RKO (cell line): ENCODE measurements around the gene KIFAP3.
"Not testable (repeated sequence)": the region's sequence is repeated elsewhere in the genome, so short reads cannot be mapped to it uniquely, and the experiment has no call there.

ENCODE experiments used
- DNase-seq: peaks from one replicate; pipeline ENCODE4 v3.0.0-alpha.2; 2016; ENCODE audit warnings: low spot score

The KIFAP3 gene

GRCh38 chr1:169924063-169924462 lies 150.4 kb downstream of the KIFAP3 start:
- DNase-seq: no peak

DNA sequence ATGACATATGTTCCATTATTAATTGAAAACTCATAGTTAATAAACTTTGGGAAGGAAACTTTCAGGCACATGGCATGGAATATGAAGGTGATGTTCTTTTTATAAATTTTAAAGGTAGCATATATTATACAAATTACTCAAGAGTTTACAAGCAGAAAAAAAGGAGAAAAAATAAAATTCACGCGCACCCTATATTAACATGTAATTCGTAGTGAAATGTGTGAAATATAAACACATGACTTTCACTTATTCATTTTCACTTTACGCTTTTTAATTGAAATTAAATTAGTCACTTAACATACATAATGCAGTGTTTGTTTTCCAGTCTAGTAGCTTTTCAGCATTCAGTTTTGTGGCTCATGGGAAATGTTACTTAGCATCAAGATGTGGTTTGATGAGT lies 153.4 kb downstream of the KIFAP3 start:
- DNase-seq: no peak

DNA sequence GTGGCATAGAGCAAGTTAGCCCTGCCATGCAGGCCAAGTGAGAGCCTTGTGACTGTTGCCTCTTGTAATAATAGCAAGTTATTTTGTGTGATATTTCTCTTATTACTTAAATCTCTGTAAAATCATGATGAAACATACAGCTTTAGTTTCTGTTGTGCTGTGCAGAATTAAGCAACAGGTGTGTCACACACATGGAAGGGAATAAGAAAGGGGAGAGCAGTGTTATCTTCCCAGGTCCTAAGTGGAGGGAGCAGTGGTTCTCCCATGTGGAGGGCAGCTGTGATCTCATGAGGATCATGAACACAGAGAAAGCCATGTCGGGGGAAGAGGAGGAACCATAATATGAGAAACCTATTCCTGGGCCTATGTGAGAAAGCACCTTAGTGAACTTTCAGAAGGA lies 155.6 kb downstream of the KIFAP3 start:
- DNase-seq: no peak

GRCh38 chr1:169918220-169918619 lies 156.3 kb downstream of the KIFAP3 start:
- not testable (repeated sequence) for DNase-seq

- no peak for DNase-seq
Observed at GRCh38 chr1:169915150-169915549, 159.3 kb downstream of the KIFAP3 start.

GRCh38 chr1:169914531-169914930 lies 160.0 kb downstream of the KIFAP3 start:
- no peak for DNase-seq

- no peak for DNase-seq
Observed at GRCh38 chr1:169909499-169909898, 165.0 kb downstream of the KIFAP3 start.

DNA sequence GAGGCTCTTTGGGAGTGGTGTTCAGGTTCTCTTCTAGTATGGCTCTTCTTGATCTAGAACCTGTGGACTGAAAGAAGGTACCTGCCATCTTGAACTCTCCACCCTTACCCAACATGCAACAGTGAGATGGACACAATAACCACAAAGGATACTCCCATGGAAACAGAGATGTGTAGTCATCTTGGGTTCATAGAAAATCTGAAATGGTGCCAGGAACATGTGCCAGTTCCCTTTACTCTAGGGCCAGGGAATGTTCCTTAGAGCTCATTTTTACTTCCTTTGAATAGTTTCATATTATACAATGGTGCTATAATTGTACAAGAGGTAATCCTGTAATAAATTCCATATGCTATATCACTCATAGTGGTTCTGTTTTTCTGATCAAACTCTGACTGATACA lies 167.6 kb downstream of the KIFAP3 start:
- no peak for DNase-seq

DNA sequence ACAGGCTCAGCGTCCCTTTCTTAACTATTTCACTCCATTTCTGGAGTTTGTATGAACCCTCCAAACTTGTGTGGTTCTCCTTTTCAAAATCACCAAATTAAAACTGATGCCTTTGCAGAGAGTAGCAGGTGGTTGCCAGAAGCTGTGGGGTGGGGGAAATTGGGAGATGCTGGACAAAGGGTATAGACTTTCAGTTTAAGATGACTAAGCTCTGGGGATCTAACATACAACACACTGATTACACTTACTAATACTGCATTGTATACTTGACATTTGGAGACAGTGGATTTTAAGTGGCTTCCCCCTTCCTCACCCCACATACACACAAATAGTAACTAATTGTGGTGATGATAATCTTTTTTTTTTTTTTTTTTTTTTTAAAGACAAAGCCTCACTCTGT lies 169.7 kb downstream of the KIFAP3 start:
- no peak for DNase-seq

DNA sequence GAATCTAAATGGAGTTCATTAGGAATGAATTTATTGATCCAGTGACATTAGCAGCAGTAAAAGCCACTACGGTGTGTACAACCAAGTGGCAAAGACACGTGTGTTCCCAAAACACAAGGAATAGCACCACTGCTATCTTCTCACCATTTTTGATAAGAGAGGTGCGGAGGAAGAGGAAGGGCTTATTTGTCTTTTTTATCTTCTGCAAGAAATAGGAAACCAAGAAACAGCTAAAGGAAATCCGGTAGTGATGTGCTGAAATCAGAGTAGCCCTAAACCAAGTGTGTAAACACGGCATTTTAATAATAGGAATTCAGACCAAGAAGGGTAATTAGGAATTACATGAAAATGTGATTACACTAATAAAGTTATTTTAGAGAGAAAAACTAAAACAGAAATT lies 171.7 kb downstream of the KIFAP3 start:
- no peak for DNase-seq

DNA sequence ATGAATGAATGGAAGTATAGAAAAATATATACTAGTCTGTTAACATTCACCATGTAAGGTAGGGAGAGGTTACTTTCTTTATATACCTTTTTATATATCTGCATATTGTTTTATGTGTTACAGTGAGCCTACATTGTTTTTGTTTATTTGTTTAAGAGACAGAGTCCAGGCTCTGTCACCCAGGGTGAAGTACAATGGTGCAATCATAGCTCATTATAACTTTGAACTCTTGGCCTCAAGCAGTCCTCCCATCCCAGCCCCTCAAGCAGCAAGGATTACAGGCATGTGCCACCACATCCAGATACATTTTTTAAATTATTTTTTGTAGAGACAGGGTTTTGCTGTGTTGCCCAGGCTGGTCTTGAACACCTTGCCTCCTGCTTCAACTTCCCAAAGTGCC lies 173.4 kb downstream of the KIFAP3 start:
- DNase-seq: no peak

- no peak for DNase-seq
Observed at GRCh38 chr1:169900571-169900970, 173.9 kb downstream of the KIFAP3 start.

- no peak for DNase-seq
Observed at GRCh38 chr1:169899519-169900217, 174.8 kb downstream of the KIFAP3 start.

DNA sequence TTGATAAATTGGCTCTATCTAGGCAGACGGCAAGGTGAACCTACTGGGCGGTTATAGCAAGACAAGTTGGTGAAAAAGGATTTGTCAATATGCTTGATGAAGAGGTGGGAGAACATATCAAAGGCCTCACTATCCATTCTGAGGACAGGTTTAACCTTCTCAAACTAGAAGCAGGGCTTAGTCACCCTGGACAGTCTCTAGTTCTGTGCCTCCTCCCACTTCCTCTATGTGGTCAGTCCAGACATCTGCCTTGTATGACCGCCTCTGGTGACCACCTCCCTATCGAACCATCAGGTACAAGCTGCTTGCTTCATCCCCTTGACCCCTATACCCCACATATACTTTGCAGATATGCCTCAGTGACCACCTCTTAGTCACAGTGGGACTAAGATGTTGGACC lies 178.5 kb downstream of the KIFAP3 start:
- DNase-seq: no peak

DNA sequence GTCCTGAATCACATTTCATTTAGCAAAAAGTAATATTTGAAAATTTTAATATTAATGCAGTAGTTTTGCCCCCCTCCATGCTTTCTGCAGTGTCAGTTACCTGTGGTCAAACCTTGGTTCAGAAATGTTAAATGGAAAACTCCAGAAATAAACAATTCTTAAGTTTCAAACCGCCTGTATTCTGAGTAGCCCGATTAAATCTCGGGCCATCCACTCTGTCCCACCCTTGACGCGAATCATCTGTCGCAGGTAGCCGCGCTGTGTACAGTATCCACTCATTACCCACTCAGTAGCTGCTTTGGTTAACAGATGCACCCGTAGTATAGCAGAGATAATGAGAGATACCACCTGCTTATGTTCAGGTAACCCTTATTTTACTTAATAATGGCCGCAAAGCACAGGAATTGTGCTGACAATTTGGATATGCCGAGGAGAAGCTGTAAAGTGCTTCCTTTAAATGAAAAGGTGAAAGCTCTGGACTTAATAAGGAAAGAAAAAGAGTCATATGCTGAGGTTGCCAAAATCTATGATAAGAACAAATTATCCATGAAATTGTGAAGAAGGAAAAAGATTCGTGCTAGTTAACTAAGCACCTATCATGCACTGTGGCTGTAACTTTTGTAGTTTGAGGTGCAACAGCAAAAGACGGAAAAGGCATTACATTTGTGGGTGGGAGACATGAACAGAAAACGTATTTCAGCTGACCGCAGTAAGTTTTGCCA lies 179.9 kb downstream of the KIFAP3 start:
- DNase-seq: no peak

- DNase-seq: peak; percentile 97
Observed at GRCh38 chr1:169893645-169894423, 180.7 kb downstream of the KIFAP3 start, which contains the start of gene SCYL3. Gene SCYL3 (minus strand): TSS chr1:169893896. CDS start chr1:169888840, 5,056 bp downstream.

GRCh38 chr1:169892927-169893644 lies 181.4 kb downstream of the KIFAP3 start:
- peak; percentile 34 for DNase-seq

GRCh38 chr1:169892176-169892926 lies 182.1 kb downstream of the KIFAP3 start:
- peak; percentile 28 for DNase-seq

GRCh38 chr1:169891539-169891885 lies 183.0 kb downstream of the KIFAP3 start:
- no peak for DNase-seq

DNA sequence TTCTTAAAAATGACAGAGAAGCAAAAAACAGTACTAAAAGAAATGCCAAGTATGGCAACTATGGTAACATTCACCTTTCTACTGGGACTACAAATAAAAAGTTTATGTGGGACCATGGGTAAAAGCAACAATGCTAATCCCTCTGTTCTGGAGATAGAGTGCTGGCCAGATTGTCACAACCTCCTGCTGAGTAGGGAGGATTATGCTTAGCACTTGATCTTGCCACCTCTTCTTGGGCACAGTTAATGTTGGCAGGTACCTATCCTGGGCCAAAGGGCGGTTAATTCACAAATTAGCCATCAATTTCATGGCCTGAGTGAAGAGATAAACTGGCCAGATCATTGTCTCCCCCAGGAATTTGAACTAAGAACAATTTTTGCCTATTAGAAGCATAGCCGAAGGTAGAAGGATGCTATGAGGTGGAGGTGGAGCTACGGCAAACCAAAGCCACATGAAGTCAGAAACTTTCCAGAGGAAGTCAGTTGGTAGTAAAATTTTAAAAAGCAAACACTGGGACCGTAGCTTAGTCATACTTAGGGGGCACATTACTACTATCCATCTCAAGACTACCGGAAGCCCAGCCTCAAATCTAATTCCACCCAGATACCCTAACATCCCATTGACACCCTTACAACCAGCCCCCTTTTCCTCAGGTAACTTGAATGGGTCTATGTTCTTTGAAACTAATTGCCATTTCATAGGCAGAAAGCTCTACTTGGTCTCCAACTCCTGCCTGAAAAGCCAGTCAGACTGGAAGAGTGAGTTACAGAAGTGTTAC lies 183.5 kb downstream of the KIFAP3 start:
- DNase-seq: no peak

DNA sequence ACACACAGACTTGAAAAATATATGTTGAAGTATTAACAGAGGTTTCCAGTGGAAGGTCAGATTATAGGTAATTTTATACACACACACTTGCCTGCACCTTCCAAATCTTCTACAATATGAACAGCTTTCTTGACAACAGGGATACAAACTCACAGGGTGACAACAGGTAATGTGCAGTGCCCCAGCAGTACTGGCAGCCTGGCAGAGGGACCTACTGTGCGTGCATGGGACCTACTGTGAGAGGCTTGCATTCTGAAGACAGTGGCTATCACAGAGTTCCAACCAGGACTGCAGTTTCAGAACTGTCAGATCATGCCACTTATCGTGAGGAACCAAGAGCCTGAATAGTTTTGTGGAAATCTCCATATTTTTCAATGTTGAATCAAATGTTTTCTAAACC lies 184.6 kb downstream of the KIFAP3 start:
- no peak for DNase-seq
